ENCODE data around the gene INSM1. TPM values are rescaled to one million over a fixed set of nuclear protein-coding genes. Genes with fewer than 3 reads are reported as not detected.

The INSM1 gene
- total RNA-seq, 1 donor from 2014 or later, result not detected

GRCh38 chr20:20393207-20394120, 25.6 kb downstream of the INSM1 start:
- no peak for DNase-seq (ENCODE audit: low spot score)
- no peak overlapping the region for H3K27ac Mint-ChIP-seq (ENCODE audit: unreplicated experiment)
- H3K4me3 Mint-ChIP-seq (ENCODE audit: unreplicated experiment), result no peak overlapping the region
- peaks cover 8% of the 10 kb centered on the region for H3K4me1 Mint-ChIP-seq (ENCODE audit: low read depth)
- TF ChIP-seq CTCF (IDR thresholded peaks at IDR 0.05), result no peak
- no peaks in the 10 kb centered on the region for H3K27me3 Mint-ChIP-seq (ENCODE audit: low read depth)
- H3K36me3 Mint-ChIP-seq (ENCODE audit: low read depth), result peaks cover 8% of the 10 kb centered on the region
- no peaks in the 10 kb centered on the region for H3K9me3 Mint-ChIP-seq (ENCODE audit: low read depth)

GRCh38 chr20:20395087-20395486, 27.2 kb downstream of the INSM1 start:
- Mint-ChIP-seq H3K27me3 (ENCODE audit: low read depth) (no peaks in the 10 kb centered on the region), H3K27ac (ENCODE audit: unreplicated experiment) (no peak overlapping the region), H3K36me3 (ENCODE audit: low read depth) (peaks cover 6% of the 10 kb centered on the region), H3K4me3 (ENCODE audit: unreplicated experiment) (no peak overlapping the region), H3K4me1 (ENCODE audit: low read depth) (peaks cover 8% of the 10 kb centered on the region), H3K9me3 (ENCODE audit: low read depth) (no peaks in the 10 kb centered on the region)
- no peak for TF ChIP-seq CTCF (IDR thresholded peaks at IDR 0.05)
- DNase-seq (ENCODE audit: low spot score), result no peak

GRCh38 chr20:20395903-20396568, 28.1 kb downstream of the INSM1 start:
- no peak for TF ChIP-seq CTCF (IDR thresholded peaks at IDR 0.05)
- no peaks in the 10 kb centered on the region for H3K27me3 Mint-ChIP-seq (ENCODE audit: low read depth)
- no peak overlapping the region for H3K27ac Mint-ChIP-seq (ENCODE audit: unreplicated experiment)
- H3K36me3 Mint-ChIP-seq (ENCODE audit: low read depth), result peaks cover 6% of the 10 kb centered on the region
- DNase-seq (ENCODE audit: low spot score), result no peak
- H3K4me1 Mint-ChIP-seq (ENCODE audit: low read depth), result peaks cover 8% of the 10 kb centered on the region
- H3K9me3 Mint-ChIP-seq (ENCODE audit: low read depth), result no peaks in the 10 kb centered on the region
- H3K4me3 Mint-ChIP-seq (ENCODE audit: unreplicated experiment), result no peak overlapping the region

GRCh38 chr20:20396794-20397193, 28.9 kb downstream of the INSM1 start:
- TF ChIP-seq CTCF (IDR thresholded peaks at IDR 0.05), result no peak
- Mint-ChIP-seq H3K4me1 (ENCODE audit: low read depth) (peaks cover 8% of the 10 kb centered on the region), H3K36me3 (ENCODE audit: low read depth) (peaks cover 5% of the 10 kb centered on the region), H3K27me3 (ENCODE audit: low read depth) (no peaks in the 10 kb centered on the region), H3K27ac (ENCODE audit: unreplicated experiment) (no peak overlapping the region), H3K4me3 (ENCODE audit: unreplicated experiment) (no peak overlapping the region), H3K9me3 (ENCODE audit: low read depth) (no peaks in the 10 kb centered on the region)
- no peak for DNase-seq (ENCODE audit: low spot score)

- no peak for TF ChIP-seq CTCF (IDR thresholded peaks at IDR 0.05)
- no peaks in the 10 kb centered on the region for H3K9me3 Mint-ChIP-seq (ENCODE audit: low read depth)
- no peaks in the 10 kb centered on the region for H3K27me3 Mint-ChIP-seq (ENCODE audit: low read depth)
- H3K4me3 Mint-ChIP-seq (ENCODE audit: unreplicated experiment), result no peak overlapping the region
- DNase-seq (ENCODE audit: low spot score), result no peak
- H3K27ac Mint-ChIP-seq (ENCODE audit: unreplicated experiment), result no peak overlapping the region
- H3K36me3 Mint-ChIP-seq (ENCODE audit: low read depth), result no peaks in the 10 kb centered on the region
- peaks cover 6% of the 10 kb centered on the region for H3K4me1 Mint-ChIP-seq (ENCODE audit: low read depth)
Measured at GRCh38 chr20:20398123-20398522, 30.2 kb downstream of the INSM1 start.
